Stimulated activated naive CD8-positive, alpha-beta T cell treated with anti-CD3 and anti-CD28 coated beads, Interleukin-15, Interleukin-2, amounts not matched to agents 100 ng/mL and 50 ng/mL, for 24 hours (primary cell): ENCODE data around the gene GNRH2.

Experiments used
- H3K27ac Mint-ChIP-seq: one replicate; pipeline ENCODE4 v1.8.0; 2021; ENCODE audit warnings: mild to moderate bottlenecking, mixed read lengths
- H3K27me3 Mint-ChIP-seq: one replicate; pipeline ENCODE4 v1.8.0; 2021; ENCODE audit warnings: mixed read lengths
- H3K36me3 Mint-ChIP-seq: one replicate; pipeline ENCODE4 v1.8.0; 2021; ENCODE audit warnings: low read depth, mixed read lengths
- H3K4me1 Mint-ChIP-seq: one replicate; pipeline ENCODE4 v1.8.0; 2021; ENCODE audit warnings: low read depth, mixed read lengths
- H3K4me3 Mint-ChIP-seq: one replicate; pipeline ENCODE4 v1.8.0; 2021; ENCODE audit warnings: mild to moderate bottlenecking, mixed read lengths
- H3K9me3 Mint-ChIP-seq: one replicate; pipeline ENCODE4 v1.8.0; 2021; ENCODE audit warnings: mixed read lengths

GNRH2 gene

DNA sequence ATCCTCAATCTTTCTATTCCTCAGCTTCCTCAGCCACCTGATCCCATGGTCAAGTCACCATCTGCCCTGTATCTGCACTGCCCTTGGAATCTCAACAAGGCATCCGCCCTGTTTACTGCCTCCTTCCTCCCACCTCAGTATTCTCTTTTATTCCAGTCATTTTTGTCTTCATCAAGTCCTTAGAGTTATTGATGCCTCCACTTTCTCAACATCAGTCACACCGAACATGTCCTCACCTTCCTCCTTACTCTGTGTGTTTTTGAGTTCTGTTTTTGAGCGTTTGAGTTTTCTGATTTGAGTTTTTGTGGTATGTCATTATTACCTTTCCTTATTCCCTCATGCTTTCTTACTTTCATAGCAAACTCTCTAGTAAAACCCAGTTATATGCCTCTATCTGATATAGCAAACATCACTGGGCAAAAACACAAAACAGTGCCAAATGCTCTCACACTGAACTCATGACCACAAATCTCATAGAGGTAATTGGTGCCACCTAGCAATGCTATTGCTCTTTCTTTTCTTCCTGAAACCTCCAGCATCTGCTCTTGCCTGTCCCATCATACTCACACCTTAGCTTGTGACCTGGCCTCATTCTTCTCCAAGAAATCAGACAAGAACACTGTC lies 11.8 kb upstream of the GNRH2 start:
- no peaks in the 10 kb centered on the region for H3K4me1 Mint-ChIP-seq
- H3K36me3 Mint-ChIP-seq, result peaks cover 46% of the 10 kb centered on the region

DNA sequence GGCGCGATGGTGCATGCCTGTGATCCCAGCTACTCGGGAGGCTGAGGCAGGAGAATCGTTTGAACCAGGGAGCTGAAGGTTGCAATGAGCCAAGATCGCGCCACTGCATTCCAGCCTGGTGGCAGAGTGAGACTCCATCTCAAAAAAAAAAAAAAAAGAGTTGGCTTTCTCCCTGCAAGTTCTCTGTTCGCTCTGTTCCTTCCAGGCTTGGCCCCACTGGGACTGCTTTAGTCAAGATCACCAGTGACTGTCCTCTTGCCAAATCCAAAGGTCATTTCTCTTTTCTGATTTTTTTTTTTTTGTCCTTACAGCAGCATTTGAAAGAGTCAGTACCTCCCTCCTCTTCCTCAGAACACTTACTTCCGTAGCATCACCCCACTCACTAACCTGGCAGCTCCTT lies 10.8 kb upstream of the GNRH2 start:
- Mint-ChIP-seq H3K4me3 (no peak overlapping the region), H3K27ac (no peak overlapping the region), H3K4me1 (no peaks in the 10 kb centered on the region), H3K36me3 (peaks cover 38% of the 10 kb centered on the region), H3K27me3 (no peaks in the 10 kb centered on the region), H3K9me3 (no peaks in the 10 kb centered on the region)

More for the DNA sequence above, 11.8 kb upstream of the GNRH2 start:
- Mint-ChIP-seq H3K27ac (no peak overlapping the region), H3K4me3 (no peak overlapping the region), H3K9me3 (no peaks in the 10 kb centered on the region), H3K27me3 (no peaks in the 10 kb centered on the region)

DNA sequence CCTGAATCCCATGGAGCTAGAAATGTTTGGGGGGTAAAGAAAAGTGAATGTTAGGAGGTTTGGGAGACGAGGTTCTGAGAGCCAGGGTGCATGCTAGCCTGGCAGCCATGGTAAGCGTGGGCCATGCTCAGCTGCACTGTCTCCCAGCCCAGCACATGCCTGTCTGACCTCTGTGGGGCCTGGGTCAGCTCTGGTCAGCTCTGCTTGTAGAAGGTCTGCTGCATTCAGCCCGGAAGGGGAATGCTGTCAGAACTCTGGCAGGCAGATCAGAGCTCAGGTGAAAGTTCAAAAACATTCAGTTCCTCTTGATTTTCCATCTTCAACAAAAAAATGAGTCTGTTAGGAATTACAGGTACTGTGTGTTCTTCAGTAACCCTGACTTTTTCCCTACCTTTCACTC lies 5.8 kb upstream of the GNRH2 start:
- Mint-ChIP-seq H3K27me3 (no peaks in the 10 kb centered on the region), H3K9me3 (no peaks in the 10 kb centered on the region), H3K36me3 (peaks cover 21% of the 10 kb centered on the region), H3K4me1 (no peaks in the 10 kb centered on the region), H3K4me3 (no peak overlapping the region), H3K27ac (no peak overlapping the region)

DNA sequence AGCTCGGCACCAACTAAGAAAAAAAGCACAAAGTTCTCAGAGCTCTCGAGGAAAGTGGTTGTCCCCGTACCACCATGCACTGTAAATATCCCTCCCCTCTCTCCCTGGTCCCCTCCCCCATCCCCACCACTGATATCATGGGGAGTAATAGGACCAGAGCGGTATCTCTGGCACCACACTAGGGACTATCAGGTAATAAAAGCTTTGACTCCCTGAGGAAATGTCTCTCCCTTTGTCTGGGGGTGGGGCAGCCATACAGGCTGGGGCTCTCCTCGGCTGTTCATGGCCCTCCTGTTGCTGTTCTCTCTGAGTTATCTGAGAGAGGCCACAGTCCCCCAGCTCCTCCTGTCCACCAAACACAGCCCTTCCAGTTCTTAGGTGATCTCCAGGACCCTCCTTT lies 5.0 kb upstream of the GNRH2 start:
- Mint-ChIP-seq H3K4me3 (no peak overlapping the region), H3K9me3 (no peaks in the 10 kb centered on the region), H3K4me1 (no peaks in the 10 kb centered on the region), H3K27ac (peak overlapping the region; percentile 47), H3K36me3 (peaks cover 21% of the 10 kb centered on the region), H3K27me3 (no peaks in the 10 kb centered on the region)

DNA sequence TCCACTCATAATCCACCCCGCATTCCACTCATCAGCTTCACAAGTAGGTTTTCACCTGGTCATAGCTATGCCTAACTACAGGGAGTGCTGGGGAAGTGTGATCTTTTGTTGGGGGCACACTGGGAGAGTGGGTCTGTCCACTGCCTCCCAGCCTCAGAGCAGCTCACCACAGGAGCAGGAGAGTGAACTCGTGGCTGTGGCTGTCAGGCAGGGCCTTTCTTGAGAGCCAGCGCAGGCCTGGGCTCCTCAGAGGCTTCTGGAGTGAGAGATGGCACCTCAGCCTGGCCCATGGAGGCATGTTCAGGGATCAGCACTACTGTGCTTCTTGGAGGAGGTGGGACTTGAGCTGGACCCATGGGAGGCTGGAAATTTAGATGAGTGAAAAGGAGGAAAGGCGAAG lies 4.0 kb upstream of the GNRH2 start:
- peaks cover 21% of the 10 kb centered on the region for H3K36me3 Mint-ChIP-seq
- no peaks in the 10 kb centered on the region for H3K4me1 Mint-ChIP-seq
- H3K27ac Mint-ChIP-seq, result peak overlapping the region; percentile 69
- H3K27me3 Mint-ChIP-seq, result no peaks in the 10 kb centered on the region
- no peak overlapping the region for H3K4me3 Mint-ChIP-seq
- H3K9me3 Mint-ChIP-seq, result no peaks in the 10 kb centered on the region

DNA sequence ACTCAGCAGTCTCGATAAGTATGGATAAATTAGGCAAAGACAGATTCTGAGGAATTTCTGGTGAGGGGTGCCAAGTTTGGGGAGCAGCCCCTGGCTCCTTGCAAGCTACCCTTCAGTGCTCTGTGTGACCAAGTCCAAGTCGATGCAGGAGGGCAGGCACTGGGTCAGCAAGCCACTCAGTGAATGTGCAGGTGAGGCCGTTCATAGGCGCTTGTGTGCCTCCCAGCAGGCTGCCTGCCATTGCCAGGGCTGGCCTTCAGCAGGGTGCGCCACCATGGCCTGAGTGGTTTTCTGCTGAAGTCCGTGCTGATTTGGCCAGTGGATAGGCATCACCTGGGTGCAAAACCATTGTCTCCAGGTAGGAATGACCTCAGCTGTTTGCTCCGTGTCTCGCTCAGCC lies 3.3 kb upstream of the GNRH2 start:
- Mint-ChIP-seq H3K9me3 (no peaks in the 10 kb centered on the region), H3K27me3 (no peaks in the 10 kb centered on the region), H3K36me3 (peaks cover 17% of the 10 kb centered on the region), H3K27ac (no peak overlapping the region), H3K4me1 (peaks cover 4% of the 10 kb centered on the region), H3K4me3 (no peak overlapping the region)

DNA sequence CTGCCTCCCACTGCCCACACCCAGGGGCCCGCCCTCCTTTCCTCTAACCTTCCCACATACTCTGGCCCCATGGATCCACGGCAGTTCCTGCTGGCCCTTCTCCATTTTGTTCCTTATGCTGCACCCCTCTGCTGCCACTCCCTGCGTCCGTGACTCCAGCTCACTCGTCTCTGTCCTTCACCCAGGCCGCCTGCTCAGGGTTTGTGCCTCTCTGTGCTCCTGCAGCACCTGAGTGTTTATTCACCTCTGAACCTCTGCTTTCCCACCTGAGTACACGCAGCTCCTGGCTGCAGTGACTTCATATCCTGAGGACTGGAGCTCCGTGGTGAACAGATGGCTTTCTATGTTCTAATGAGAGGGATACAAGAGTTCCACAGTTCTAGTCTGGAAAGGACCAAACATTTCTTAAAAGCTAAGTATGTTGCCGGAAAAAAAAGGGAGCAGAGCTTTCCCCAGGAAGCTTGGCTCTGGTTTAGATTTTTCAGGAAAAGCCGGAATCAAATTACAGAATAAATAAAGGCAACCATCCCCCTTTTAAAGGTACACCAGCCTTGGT lies 1.5 kb upstream of the GNRH2 start:
- Mint-ChIP-seq H3K9me3 (no peaks in the 10 kb centered on the region), H3K36me3 (peaks cover 5% of the 10 kb centered on the region)

DNA sequence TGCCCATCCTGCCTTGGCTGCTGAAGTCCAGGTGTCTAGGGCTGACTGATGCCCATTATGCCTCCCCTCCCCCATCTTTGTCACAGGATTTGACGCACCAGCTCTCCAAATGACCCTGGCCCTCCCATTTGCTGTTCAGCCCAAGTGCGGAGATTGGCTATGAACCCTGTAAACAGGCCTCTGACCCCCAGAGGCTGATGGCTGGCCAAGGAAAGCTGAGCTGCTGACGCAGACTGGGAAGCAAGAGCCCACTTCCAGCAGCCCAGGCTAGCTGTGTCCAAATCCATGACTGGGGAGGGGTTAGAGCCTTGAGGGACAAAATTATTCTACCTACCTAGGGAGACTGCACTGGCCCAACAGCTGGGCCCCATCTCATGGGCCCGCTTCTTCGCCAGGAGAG lies 797 bp upstream of the GNRH2 start:
- Mint-ChIP-seq H3K36me3 (peaks cover 6% of the 10 kb centered on the region), H3K27me3 (no peaks in the 10 kb centered on the region), H3K9me3 (no peaks in the 10 kb centered on the region), H3K4me1 (peaks cover 18% of the 10 kb centered on the region), H3K27ac (no peak overlapping the region), H3K4me3 (no peak overlapping the region)

More for the DNA sequence above, 1.5 kb upstream of the GNRH2 start:
- H3K27me3 Mint-ChIP-seq, result no peaks in the 10 kb centered on the region
- peak overlapping the region; percentile 28 for H3K27ac Mint-ChIP-seq
- H3K4me1 Mint-ChIP-seq, result peaks cover 12% of the 10 kb centered on the region
- no peak overlapping the region for H3K4me3 Mint-ChIP-seq

DNA sequence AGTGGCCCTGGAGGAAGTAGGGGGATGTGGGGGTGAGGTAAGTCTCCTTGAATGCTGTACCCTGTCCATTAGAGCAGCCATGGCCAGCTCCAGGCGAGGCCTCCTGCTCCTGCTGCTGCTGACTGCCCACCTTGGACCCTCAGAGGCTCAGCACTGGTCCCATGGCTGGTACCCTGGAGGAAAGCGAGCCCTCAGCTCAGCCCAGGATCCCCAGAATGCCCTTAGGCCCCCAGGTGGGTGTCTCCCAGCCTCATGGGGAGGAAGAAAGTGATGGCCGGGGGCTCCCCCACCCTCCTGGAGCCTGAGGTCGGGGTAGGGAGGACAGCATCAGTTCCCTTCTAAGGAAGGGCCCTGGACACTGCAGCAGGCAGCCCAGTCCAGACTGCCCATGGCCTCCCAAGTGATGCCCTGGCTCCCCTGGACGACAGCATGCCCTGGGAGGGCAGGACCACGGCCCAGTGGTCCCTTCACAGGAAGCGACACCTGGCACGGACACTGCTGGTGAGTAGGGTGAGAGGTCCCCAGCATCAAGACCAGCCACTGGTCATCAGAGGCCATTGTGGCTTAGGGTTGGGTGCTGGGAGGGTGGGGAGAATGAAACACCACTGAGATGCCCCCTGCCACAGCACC lies 1.0 kb downstream of the GNRH2 start:
- Mint-ChIP-seq H3K27ac (no peak overlapping the region), H3K9me3 (no peaks in the 10 kb centered on the region), H3K36me3 (peaks cover 18% of the 10 kb centered on the region), H3K27me3 (no peaks in the 10 kb centered on the region), H3K4me3 (peak overlapping the region; percentile 97), H3K4me1 (peaks cover 19% of the 10 kb centered on the region)

DNA sequence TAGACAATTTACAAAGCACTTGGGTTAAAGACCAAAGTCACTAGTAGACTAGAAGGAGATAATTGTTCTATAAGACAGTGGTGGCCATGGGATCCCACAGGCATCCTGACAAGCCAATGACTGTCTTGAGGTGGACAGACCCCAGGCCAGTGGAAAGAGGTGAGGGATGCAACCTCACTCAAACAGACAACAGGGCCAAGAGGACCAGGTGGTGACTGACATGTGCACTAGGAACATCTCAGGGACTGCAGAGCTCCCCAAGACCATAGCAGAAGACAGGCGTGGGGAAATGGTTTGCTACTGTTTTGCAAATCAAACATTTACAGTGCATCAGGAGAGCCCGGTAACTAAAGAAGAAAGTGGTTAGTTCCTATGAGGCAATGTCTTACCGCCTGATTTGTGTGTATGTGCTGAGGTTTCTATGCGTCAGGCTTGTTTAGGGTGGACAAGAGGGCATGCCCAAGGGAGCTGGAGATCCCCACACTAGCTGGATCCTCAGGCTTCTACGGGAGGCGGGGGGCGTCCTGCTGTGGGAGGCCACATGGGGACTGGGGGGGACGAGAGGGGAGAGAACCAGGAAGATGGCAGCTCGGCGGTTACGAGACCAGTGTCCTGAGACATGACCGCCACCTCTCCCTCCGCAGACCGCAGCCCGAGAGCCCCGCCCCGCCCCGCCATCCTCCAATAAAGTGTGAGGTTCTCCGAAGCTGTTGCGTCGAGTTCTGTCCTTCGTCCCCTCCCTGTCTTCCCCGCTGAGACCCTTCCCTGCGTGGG lies 1.8 kb downstream of the GNRH2 start:
- H3K4me1 Mint-ChIP-seq, result peaks cover 19% of the 10 kb centered on the region
- H3K27ac Mint-ChIP-seq, result peak overlapping the region; percentile 29
- H3K36me3 Mint-ChIP-seq, result peaks cover 25% of the 10 kb centered on the region

DNA sequence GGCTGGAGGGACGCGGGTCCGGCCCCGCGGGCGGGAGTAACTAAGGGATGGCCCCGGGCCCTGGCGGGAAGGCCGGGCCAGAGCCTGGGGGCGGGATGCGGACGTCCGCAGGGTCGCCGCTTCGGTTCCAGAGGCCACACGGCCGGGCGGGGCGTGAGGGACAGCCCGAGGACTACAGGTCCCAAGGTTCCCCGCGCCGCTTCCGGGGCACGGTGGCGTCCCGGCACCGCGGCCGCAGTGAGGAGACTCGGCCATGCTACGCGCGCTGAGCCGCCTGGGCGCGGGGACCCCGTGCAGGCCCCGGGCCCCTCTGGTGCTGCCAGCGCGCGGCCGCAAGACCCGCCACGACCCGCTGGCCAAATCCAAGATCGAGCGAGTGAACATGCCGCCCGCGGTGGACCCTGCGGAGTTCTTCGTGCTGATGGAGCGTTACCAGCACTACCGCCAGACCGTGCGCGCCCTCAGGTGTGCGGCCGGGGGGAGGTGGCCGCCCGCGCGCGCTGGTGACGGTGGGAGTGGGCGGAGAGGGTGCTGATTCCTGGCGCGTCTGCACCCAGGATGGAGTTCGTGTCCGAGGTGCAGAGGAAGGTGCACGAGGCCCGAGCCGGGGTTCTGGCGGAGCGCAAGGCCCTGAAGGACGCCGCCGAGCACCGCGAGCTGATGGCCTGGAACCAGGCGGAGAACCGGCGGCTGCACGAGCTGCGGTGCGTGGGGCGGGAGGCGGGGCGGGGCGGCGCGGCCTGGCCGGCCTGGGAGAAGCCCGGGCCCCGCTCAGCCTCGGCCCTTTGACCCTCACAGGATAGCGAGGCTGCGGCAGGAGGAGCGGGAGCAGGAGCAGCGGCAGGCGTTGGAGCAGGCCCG lies 2.6 kb downstream of the GNRH2 start, which contains the start of gene MRPS26:
Gene MRPS26 (plus strand): TSS at position 237 of the 861 bp plus-strand sequence. CDS start 17 bp downstream, at position 254.
- Mint-ChIP-seq H3K4me3 (peak within 1 kb of the TSS; percentile 97), H3K36me3 (peaks cover 31% of the 10 kb centered on the region), H3K27me3 (no peaks in the 10 kb centered on the region), H3K9me3 (no peaks in the 10 kb centered on the region), H3K4me1 (peaks cover 19% of the 10 kb centered on the region), H3K27ac (peak within 1 kb of the TSS; percentile 82)

More for the DNA sequence above, 1.8 kb downstream of the GNRH2 start:
- H3K9me3 Mint-ChIP-seq, result no peaks in the 10 kb centered on the region
- peak overlapping the region; percentile 97 for H3K4me3 Mint-ChIP-seq
- no peaks in the 10 kb centered on the region for H3K27me3 Mint-ChIP-seq

DNA sequence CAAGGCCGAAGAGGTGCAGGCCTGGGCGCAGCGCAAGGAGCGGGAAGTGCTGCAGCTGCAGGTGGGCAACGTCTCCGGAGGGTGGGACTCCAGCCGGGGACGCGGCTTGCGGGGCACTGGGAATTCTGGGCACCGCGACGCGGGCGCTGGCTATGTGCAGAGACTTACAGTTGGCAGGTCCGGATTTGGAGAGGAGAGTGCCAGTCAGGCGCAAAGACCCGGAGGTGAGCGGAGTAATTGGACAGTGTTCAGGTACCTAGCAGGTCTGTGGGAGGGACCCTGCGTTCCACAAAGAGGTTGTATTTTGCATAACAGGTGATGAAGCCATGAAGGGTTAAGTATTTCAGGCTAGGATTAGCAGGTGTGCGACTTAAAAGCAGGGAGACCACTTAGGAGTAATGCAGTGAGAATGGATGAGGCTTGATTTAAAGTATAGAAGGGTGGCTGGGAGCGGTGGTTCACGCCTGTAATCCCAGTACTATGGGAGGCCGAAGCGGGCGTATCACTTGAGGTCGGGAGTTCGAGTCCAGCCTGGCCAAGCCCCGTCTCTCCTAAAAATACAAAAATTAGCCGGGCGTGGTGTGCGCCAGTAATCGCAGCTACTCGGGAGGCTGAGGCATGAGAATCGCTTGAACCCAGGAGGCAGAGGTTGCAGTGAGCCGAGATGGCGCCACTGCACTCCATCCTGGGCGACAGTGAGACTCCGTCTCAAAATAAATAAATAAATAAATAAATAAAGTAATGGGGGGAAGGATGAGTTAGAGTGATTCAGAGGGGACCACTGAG lies 3.4 kb downstream of the GNRH2 start:
- Mint-ChIP-seq H3K27ac (peak overlapping the region; percentile 82), H3K36me3 (peaks cover 31% of the 10 kb centered on the region), H3K27me3 (no peaks in the 10 kb centered on the region), H3K9me3 (no peaks in the 10 kb centered on the region), H3K4me1 (peaks cover 19% of the 10 kb centered on the region), H3K4me3 (peak overlapping the region; percentile 97)

DNA sequence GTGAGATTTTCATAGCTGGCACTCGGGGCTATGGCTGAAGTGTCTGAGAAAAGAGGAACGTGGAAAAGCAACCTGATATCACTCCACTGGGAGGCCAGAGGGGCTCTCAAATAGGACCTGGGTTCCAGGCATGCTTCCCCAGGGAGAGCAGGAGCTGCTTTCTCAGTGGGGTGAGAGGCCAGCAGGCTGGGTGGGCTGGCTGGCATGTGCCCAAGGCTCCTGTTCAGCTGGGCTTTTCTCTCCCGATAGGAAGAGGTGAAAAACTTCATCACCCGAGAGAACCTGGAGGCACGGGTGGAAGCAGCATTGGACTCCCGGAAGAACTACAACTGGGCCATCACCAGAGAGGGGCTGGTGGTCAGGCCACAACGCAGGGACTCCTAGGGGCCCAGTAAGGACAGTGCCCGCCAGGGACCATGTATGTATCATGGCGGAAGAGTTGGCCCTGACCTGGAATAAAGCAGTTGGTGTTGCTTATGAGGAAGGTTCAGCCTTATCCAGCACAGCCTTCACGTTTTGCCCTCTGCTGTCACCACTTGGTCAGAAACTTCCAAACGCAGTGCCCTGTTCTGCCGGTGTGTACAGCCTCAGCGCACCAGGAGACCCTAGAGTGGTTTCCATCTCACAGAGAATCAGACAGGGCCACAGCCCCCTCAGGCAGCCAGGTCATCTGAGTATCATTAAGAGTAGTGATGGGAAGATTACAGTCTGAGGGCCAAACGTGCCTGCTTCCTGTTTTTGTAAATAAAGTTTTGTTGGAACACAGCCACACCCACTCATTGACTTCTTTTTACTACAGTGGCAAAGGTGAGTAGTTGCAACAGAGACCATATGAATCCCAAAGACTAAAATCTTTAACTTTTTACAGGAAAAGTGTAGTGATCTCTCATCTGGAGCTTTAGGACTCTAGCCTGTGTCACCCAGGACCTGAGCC lies 4.3 kb downstream of the GNRH2 start:
- H3K4me1 Mint-ChIP-seq, result peaks cover 19% of the 10 kb centered on the region
- H3K4me3 Mint-ChIP-seq, result peak overlapping the region; percentile 97
- peaks cover 31% of the 10 kb centered on the region for H3K36me3 Mint-ChIP-seq
- no peaks in the 10 kb centered on the region for H3K27me3 Mint-ChIP-seq
- peak overlapping the region; percentile 36 for H3K27ac Mint-ChIP-seq
- no peaks in the 10 kb centered on the region for H3K9me3 Mint-ChIP-seq
